ENCODE measurements around the gene NEDD4L. TPM values are rescaled to one million over a fixed set of nuclear protein-coding genes. Genes with fewer than 3 reads are reported as not detected.

NEDD4L gene
- polyA plus RNA-seq, 1 donor (not counting 4 experiments of a cell fraction or from before 2014, with no cell fraction given) = 52.6 TPM

DNA sequence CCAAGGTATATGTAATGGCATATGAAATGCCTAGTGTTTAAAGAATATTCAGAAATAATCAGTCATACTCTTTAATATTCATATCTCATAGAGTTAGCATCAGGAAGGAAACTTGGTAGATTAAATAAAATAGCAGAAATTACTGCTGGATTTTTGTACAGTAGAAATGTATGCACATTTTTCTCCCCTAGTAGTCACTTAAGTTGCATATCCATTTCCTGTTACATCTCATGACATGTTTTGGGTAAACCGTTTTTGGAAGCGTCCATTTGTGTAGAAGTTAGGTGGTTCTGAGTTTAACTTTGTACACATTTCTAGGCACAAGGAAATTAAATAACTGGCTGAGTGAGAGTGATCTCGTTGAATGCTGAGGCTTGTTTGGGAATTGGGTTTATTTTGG lies 21.9 kb downstream of the NEDD4L start:
- peaks cover 5% of the 10 kb centered on the region for H3K79me2 ChIP-seq (ENCODE audit: control insufficient read depth, insufficient read depth, low read length)
- H3K27ac ChIP-seq (ENCODE audit: control insufficient read depth, insufficient read depth, low read length) = no peak overlapping the region
- no peak overlapping the region for H3K4me3 ChIP-seq (ENCODE audit: control insufficient read depth in 2 of 3, extremely low read depth in 1 of 3, insufficient read depth in 2 of 3, low read depth in 1 of 3, low read length in 3 of 3)
- DNase-seq (ENCODE audit: low read depth, low spot score) (no peak), FAIRE-seq (no peak)
- no peaks in the 10 kb centered on the region for H3K36me3 ChIP-seq (ENCODE audit: control insufficient read depth in 2 of 2, extremely low read depth in 1 of 2, insufficient read depth in 2 of 2, low read length in 2 of 2)
- no peaks in the 10 kb centered on the region for H3K4me1 ChIP-seq (ENCODE audit: control insufficient read depth, extremely low read depth, insufficient read depth, low read length)
- H3K4me2 ChIP-seq (ENCODE audit: control insufficient read depth, extremely low read depth, insufficient read depth, low read depth, low read length) = no peak overlapping the region
- TF ChIP-seq EZH2 (IDR thresholded peaks at IDR 0.05; ENCODE audit: low read length) = no peak
- TF ChIP-seq, protein P1, sequence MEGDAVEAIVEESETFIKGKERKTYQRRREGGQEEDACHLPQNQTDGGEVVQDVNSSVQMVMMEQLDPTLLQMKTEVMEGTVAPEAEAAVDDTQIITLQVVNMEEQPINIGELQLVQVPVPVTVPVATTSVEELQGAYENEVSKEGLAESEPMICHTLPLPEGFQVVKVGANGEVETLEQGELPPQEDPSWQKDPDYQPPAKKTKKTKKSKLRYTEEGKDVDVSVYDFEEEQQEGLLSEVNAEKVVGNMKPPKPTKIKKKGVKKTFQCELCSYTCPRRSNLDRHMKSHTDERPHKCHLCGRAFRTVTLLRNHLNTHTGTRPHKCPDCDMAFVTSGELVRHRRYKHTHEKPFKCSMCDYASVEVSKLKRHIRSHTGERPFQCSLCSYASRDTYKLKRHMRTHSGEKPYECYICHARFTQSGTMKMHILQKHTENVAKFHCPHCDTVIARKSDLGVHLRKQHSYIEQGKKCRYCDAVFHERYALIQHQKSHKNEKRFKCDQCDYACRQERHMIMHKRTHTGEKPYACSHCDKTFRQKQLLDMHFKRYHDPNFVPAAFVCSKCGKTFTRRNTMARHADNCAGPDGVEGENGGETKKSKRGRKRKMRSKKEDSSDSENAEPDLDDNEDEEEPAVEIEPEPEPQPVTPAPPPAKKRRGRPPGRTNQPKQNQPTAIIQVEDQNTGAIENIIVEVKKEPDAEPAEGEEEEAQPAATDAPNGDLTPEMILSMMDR (optimal IDR thresholded peaks at IDR 0.05 in 1 of 3, IDR thresholded peaks at IDR 0.05 in 1 of 3, conservative IDR thresholded peaks at IDR 0.05 in 1 of 3; ENCODE audit: extremely low read depth in 1 of 3, insufficient read depth in 2 of 3, low read length in 3 of 3) = no peak
- no peaks in the 10 kb centered on the region for H3K27me3 ChIP-seq (ENCODE audit: control insufficient read depth, extremely low read depth, insufficient read depth, low read length)
- H3K9me3 ChIP-seq (ENCODE audit: control insufficient read depth, low read depth, low read length) = no peaks in the 10 kb centered on the region
- peaks cover 3% of the 10 kb centered on the region for H3K9me1 ChIP-seq (ENCODE audit: control insufficient read depth, extremely low read depth, insufficient read depth, low read length)
- H4K20me1 ChIP-seq (ENCODE audit: control insufficient read depth, extremely low read depth, insufficient read depth, low read length) = no peaks in the 10 kb centered on the region
- dilution Hi-C loops (cut with MboI; ENCODE audit: extremely low pct_ligation_motif_present, low sequenced_read_pairs) = no loop called here
- no peak overlapping the region for H2AFZ ChIP-seq (ENCODE audit: control insufficient read depth, low read length)
- H3K9ac ChIP-seq (ENCODE audit: control insufficient read depth, extremely low read depth, insufficient read depth, low read length) = no peak overlapping the region

DNA sequence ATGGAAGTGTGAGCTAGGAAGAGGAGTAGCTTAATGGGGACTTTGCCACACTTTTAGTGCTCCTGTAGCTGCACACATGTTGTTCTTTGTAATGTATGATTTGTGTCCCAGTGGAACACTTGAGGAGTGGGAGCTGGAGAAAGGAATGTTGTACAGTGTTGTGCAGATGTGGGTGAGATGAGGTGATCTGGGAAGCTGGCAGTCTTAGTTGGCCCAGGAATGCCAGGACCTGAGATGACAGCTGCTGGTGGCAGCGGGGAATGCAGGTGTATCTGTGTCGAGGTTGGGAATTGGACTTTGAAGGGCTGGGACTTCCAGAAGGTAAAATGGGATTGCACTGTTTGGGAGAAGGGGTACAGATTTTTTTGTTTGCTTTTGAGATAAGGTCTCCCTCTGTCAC lies 23.6 kb downstream of the NEDD4L start:
- no peak for FAIRE-seq
- peaks cover 3% of the 10 kb centered on the region for H3K9me1 ChIP-seq (ENCODE audit: control insufficient read depth, extremely low read depth, insufficient read depth, low read length)
- H3K79me2 ChIP-seq (ENCODE audit: control insufficient read depth, insufficient read depth, low read length) = peaks cover 5% of the 10 kb centered on the region
- H4K20me1 ChIP-seq (ENCODE audit: control insufficient read depth, extremely low read depth, insufficient read depth, low read length) = no peaks in the 10 kb centered on the region
- no peaks in the 10 kb centered on the region for H3K36me3 ChIP-seq (ENCODE audit: control insufficient read depth in 2 of 2, extremely low read depth in 1 of 2, insufficient read depth in 2 of 2, low read length in 2 of 2)
- no peak for DNase-seq (ENCODE audit: low read depth, low spot score)
- no peak for TF ChIP-seq EZH2 (IDR thresholded peaks at IDR 0.05; ENCODE audit: low read length)
- TF ChIP-seq, protein P1 (optimal IDR thresholded peaks at IDR 0.05 in 1 of 3, IDR thresholded peaks at IDR 0.05 in 1 of 3, conservative IDR thresholded peaks at IDR 0.05 in 1 of 3; ENCODE audit: extremely low read depth in 1 of 3, insufficient read depth in 2 of 3, low read length in 3 of 3) = peak in 1 of 3 experiments; percentile 12
- H3K4me2 ChIP-seq (ENCODE audit: control insufficient read depth, extremely low read depth, insufficient read depth, low read depth, low read length) = no peak overlapping the region
- H3K27ac ChIP-seq (ENCODE audit: control insufficient read depth, insufficient read depth, low read length) = no peak overlapping the region
- no peaks in the 10 kb centered on the region for H3K9me3 ChIP-seq (ENCODE audit: control insufficient read depth, low read depth, low read length)
- dilution Hi-C loops (cut with MboI; ENCODE audit: extremely low pct_ligation_motif_present, low sequenced_read_pairs) = no loop called here
- no peaks in the 10 kb centered on the region for H3K4me1 ChIP-seq (ENCODE audit: control insufficient read depth, extremely low read depth, insufficient read depth, low read length)
- H3K4me3 ChIP-seq (ENCODE audit: control insufficient read depth in 2 of 3, extremely low read depth in 1 of 3, insufficient read depth in 2 of 3, low read depth in 1 of 3, low read length in 3 of 3) = no peak overlapping the region
- no peak overlapping the region for H2AFZ ChIP-seq (ENCODE audit: control insufficient read depth, low read length)
- H3K27me3 ChIP-seq (ENCODE audit: control insufficient read depth, extremely low read depth, insufficient read depth, low read length) = no peaks in the 10 kb centered on the region
- H3K9ac ChIP-seq (ENCODE audit: control insufficient read depth, extremely low read depth, insufficient read depth, low read length) = no peak overlapping the region

Data from keratinocyte (primary cell).